ENCODE results near the gene B3GNT8. TPM values are rescaled to one million over a fixed set of nuclear protein-coding genes. Genes with fewer than 3 reads are reported as not detected.

The B3GNT8 gene
- total RNA-seq, 1 experiment from 2014 or later = not detected

DNA sequence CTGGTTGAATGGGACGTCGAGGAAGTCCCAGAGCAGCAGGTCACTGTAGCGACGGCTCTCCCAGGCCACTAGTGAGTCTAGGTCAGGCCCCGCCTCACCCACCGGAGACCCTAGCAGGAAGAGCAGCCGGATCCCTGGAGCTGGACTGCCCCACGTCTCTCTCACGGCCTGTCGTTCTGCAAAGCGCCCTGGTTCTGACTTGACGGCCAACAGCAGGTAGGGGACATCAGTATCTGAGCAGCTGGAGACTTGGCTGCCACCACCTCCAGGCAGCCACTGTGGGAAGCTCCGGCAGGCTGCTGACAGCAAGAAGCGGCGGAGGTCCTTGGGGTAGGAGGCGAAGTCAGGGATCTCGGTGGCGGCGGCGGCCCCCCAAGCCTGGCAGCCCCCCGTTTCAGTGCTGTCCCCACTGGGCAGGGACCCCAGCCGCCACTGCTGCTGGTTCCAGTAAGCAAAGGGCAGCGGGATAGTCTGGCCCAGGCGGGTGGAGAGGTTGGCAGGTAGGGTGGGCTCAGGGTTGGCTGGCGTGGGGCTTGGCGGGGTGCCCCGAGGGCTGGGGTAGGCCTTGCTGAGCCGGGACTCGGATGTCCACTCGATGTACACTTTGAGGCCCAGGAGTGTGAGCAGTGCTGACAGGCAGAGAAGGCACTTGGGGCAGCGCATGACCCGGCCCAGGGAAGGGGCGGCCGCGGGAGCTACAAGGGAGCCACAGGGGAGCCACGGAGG, 895 bp downstream of the B3GNT8 start:
- Histone ChIP-seq H3K27me3 (ENCODE audit: insufficient read depth, low read depth) (no peaks in the 10 kb centered on the region), H3K4me1 (replicated peaks; ENCODE audit: insufficient read depth) (no peaks in the 10 kb centered on the region), H3K36me3 (ENCODE audit: low read depth) (no peaks in the 10 kb centered on the region), H3K79me2 (ENCODE audit: low read depth) (no peaks in the 10 kb centered on the region), H3F3A (ENCODE audit: insufficient read depth, low read depth) (peaks cover 7% of the 10 kb centered on the region; the same call in 1 of the 2 replicates), H4K20me1 (ENCODE audit: insufficient read depth) (no peaks in the 10 kb centered on the region), H3K4me2 (no peak overlapping the region), H3K4me3 (no peak overlapping the region), H3K27ac (no peak overlapping the region), H2AFZ (no peak overlapping the region), H3K9me2 (ENCODE audit: insufficient read depth) (no peaks in the 10 kb centered on the region), H3K9me3 (ENCODE audit: insufficient read depth, low read depth) (no peaks in the 10 kb centered on the region)
- POLR2A ChIA-PET (ENCODE audit: unreplicated experiment) = no interaction called here
- CTCF ChIA-PET = no interaction called here
- intact Hi-C loops (cut with micrococcal nuclease; ENCODE audit: unreplicated experiment) = no loop called here
- no TSS peak for BruUV-seq (replicated peaks)
- DNase-seq = no peak
- TF ChIP-seq EZH2 (IDR thresholded peaks at IDR 0.05; ENCODE audit: low read depth) (no peak), CTCF (conservative IDR thresholded peaks at IDR 0.05) (no peak)

DNA sequence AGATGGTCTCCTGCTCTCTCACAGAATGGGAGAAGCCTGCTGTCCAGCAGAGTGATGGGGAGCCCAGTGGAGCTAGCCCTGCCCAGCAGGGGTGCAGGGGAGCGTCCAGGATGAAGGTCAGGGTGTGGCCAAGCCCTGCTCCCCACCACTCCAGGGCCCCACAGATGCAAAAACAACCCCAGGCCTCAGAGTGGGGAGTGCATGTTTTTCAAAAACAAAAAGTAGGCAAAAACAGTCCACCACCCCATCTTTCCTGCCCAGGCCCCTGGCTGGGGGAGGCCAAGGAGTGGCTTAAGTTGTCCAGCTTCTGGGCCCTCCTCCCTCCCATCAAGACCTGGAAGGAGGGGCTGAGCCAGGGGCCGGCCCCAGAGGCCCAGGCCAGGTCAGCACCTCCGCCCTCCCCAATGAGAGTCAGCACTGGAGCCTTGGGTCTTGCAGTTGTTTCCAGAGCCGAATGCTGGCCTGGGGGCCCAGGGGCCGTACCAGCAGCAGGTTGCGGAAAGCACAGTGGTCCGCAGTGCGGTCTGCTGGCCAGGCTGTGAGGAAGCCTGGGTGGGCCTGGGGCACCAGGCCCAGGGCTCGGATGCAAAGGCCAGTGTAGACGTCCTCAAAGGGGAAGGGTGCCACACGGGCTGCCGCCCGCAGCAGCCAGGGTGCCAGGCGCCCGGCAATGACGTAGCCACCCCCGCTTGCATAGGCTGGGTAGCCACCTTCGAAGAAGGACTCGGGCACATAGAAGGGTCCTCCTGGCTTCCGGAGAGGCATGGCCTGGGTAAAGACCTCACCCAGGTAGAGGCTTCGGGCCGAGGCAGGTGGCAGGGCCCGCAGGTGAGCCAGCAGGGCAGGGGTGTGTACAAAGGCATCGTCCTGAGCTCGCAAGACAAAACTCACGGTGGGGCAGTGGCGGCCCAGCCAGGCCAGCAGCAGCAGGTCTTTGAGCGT, 1.7 kb downstream of the B3GNT8 start:
- DNase-seq = no peak
- Histone ChIP-seq H3K27me3 (ENCODE audit: insufficient read depth, low read depth) (no peaks in the 10 kb centered on the region), H3K9me3 (ENCODE audit: insufficient read depth, low read depth) (no peaks in the 10 kb centered on the region), H3K27ac (no peak overlapping the region), H4K20me1 (ENCODE audit: insufficient read depth) (no peaks in the 10 kb centered on the region), H3K36me3 (ENCODE audit: low read depth) (no peaks in the 10 kb centered on the region), H3K4me1 (replicated peaks; ENCODE audit: insufficient read depth) (no peaks in the 10 kb centered on the region), H3K79me2 (ENCODE audit: low read depth) (no peaks in the 10 kb centered on the region), H3K4me2 (no peak overlapping the region), H2AFZ (no peak overlapping the region), H3K4me3 (no peak overlapping the region), H3K9me2 (ENCODE audit: insufficient read depth) (no peaks in the 10 kb centered on the region), H3F3A (ENCODE audit: insufficient read depth, low read depth) (0 out of 2 replicates have a peak, but pooled peaks cover 7% of the 10 kb centered on the region)
- BruUV-seq (replicated peaks) = no TSS peak
- ChIA-PET CTCF (no interaction called here), POLR2A (ENCODE audit: unreplicated experiment) (no interaction called here)
- no peak for TF ChIP-seq CTCF (conservative IDR thresholded peaks at IDR 0.05)
- no peak for TF ChIP-seq EZH2 (IDR thresholded peaks at IDR 0.05; ENCODE audit: low read depth)
- intact Hi-C loops (cut with micrococcal nuclease; ENCODE audit: unreplicated experiment) = no loop called here

- BruUV-seq (replicated peaks) = no TSS peak
- CTCF ChIA-PET = no interaction called here
- no peak overlapping the region for H3K27ac ChIP-seq
These were observed 2.6 kb downstream of the B3GNT8 start for GRCh38 chr19:41424335-41425173.

More at GRCh38 chr19:41424335-41425173, 2.6 kb downstream of the B3GNT8 start:
- Histone ChIP-seq H3K4me2 (no peak overlapping the region), H3K27me3 (ENCODE audit: insufficient read depth, low read depth) (no peaks in the 10 kb centered on the region), H3K4me1 (replicated peaks; ENCODE audit: insufficient read depth) (no peaks in the 10 kb centered on the region), H4K20me1 (ENCODE audit: insufficient read depth) (no peaks in the 10 kb centered on the region), H3K9me3 (ENCODE audit: insufficient read depth, low read depth) (no peaks in the 10 kb centered on the region), H3F3A (ENCODE audit: insufficient read depth, low read depth) (0 out of 2 replicates have a peak, but pooled peaks cover 7% of the 10 kb centered on the region), H3K79me2 (ENCODE audit: low read depth) (no peaks in the 10 kb centered on the region), H3K4me3 (no peak overlapping the region), H2AFZ (no peak overlapping the region), H3K9me2 (ENCODE audit: insufficient read depth) (no peaks in the 10 kb centered on the region), H3K36me3 (ENCODE audit: low read depth) (no peaks in the 10 kb centered on the region)
- POLR2A ChIA-PET (ENCODE audit: unreplicated experiment) = no interaction called here
- no peak for TF ChIP-seq CTCF (conservative IDR thresholded peaks at IDR 0.05)
- no peak for TF ChIP-seq EZH2 (IDR thresholded peaks at IDR 0.05; ENCODE audit: low read depth)
- DNase-seq = no peak
- intact Hi-C loops (cut with micrococcal nuclease; ENCODE audit: unreplicated experiment) = no loop called here

All from PC-9 (cell line).